Fibroblast of lung (primary cell): ENCODE results near the gene RRP7A. TPM values are rescaled to one million over a fixed set of nuclear protein-coding genes. Genes with fewer than 3 reads are reported as not detected.
"Not testable (repeated sequence)": the region's sequence is repeated elsewhere in the genome, so short reads cannot be mapped to it uniquely, and the experiment has no call there.

Experiments
- DNase-seq, 2 donors: peaks; one replicate each; pipeline versions ENCODE4 v3.0.0 to v3.0.0-alpha.2; 2010; ENCODE audit warnings: low read depth in 2 of 2
- H2AFZ ChIP-seq: 2 replicates; pipeline ENCODE4 v1.5.1; 2012; ENCODE audit warnings: low read length, control low read depth, inconsistent platforms
- H3K27ac ChIP-seq: 2 replicates; pipeline ENCODE4 v1.5.1; 2011; ENCODE audit warnings: low read length, control low read depth; ENCODE audit not compliant: insufficient read depth
- H3K27me3 ChIP-seq: 2 replicates; pipeline ENCODE4 v1.5.1; 2011; ENCODE audit warnings: mild to moderate bottlenecking, low read length; ENCODE audit not compliant: control insufficient read depth, insufficient read depth
- H3K36me3 ChIP-seq: 2 replicates; pipeline ENCODE4 v1.5.1; 2011; ENCODE audit warnings: low read length; ENCODE audit not compliant: control insufficient read depth, insufficient read depth
- H3K4me1 ChIP-seq: 2 replicates; pipeline ENCODE4 v1.5.1; 2011; ENCODE audit warnings: low read length; ENCODE audit not compliant: control insufficient read depth, insufficient read depth; ENCODE audit errors: extremely low read depth
- H3K4me2 ChIP-seq: 2 replicates; pipeline ENCODE4 v1.5.1; 2011; ENCODE audit warnings: low read length, control low read depth; ENCODE audit not compliant: insufficient read depth; ENCODE audit errors: extremely low read depth
- H3K4me3 ChIP-seq, 4 experiments: fragments of 200-600 bp in 1 of 4; sonication (generic) in 1 of 4; replicated peaks in 1 of 4; 2 replicates each; pipeline ENCODE4 v1.5.1; 2011 to 2016; ENCODE audit warnings: low read length in 4 of 4, low read depth in 3 of 4, mild to moderate bottlenecking in 3 of 4, control low read depth in 2 of 4, inconsistent platforms in 1 of 4, mixed read lengths in 1 of 4; ENCODE audit not compliant: insufficient read depth in 1 of 4; ENCODE audit errors: control extremely low read depth in 1 of 4
- H3K79me2 ChIP-seq: 2 replicates; pipeline ENCODE4 v1.5.1; 2012; ENCODE audit warnings: mild to moderate bottlenecking, low read length, inconsistent platforms; ENCODE audit not compliant: control insufficient read depth, insufficient read depth
- H3K9ac ChIP-seq: 2 replicates; pipeline ENCODE4 v1.5.1; 2011; ENCODE audit warnings: mild to moderate bottlenecking, low read length, control low read depth; ENCODE audit not compliant: insufficient read depth
- H3K9me3 ChIP-seq: 2 replicates; pipeline ENCODE4 v1.5.1; 2012; ENCODE audit warnings: low read depth, low read length; ENCODE audit not compliant: control insufficient read depth, insufficient read depth
- H4K20me1 ChIP-seq: 2 replicates; pipeline ENCODE4 v1.5.1; 2011; ENCODE audit warnings: low read length; ENCODE audit not compliant: control insufficient read depth, insufficient read depth; ENCODE audit errors: extremely low read depth
- CTCF ChIP-seq, 2 donors: IDR thresholded peaks in 1 of 2; conservative IDR thresholded peaks in 1 of 2; 1 replicate in 1 of 2; 2 replicates in 1 of 2; pipeline ENCODE4 v1.5.1; 2011 to 2012; ENCODE audit warnings: low read length in 2 of 2, control low read depth in 1 of 2, inconsistent platforms in 1 of 2, low read depth in 1 of 2, mild to moderate bottlenecking in 1 of 2
- EZH2 ChIP-seq: IDR thresholded peaks from 2 replicates; pipeline ENCODE4 v1.5.1; 2012; ENCODE audit warnings: low read length, control low read depth, mild to moderate bottlenecking; ENCODE audit errors: missing control alignments
- polyA plus RNA-seq, 2 donors: library from polyadenylated mRNA; depleted of rRNA in 1 of 2; stranded (reverse) in 1 of 2; unstranded in 1 of 2; fragments of >200 nt; gene quantifications; 2 replicates each; pipeline ENCODE4 v1.2.1, GENCODE V29; 2011 to 2012; ENCODE audit warnings: missing spikeins in 1 of 2
- total RNA-seq: library from RNA; depleted of rRNA; stranded (reverse); fragments of >200 nt; gene quantifications from 2 replicates; pipeline ENCODE4 v1.2.1, GENCODE V29; 2014

The RRP7A gene
- total and polyA plus RNA-seq, 2 donors (not counting 1 experiment from before 2014, with no cell fraction given), result 18.9 to 21.3 TPM

GRCh38 chr22:42544686-42545085 lies 25.1 kb upstream of the RRP7A start:
- Histone ChIP-seq H3K27me3 (peaks cover 9% of the 10 kb centered on the region), H3K9ac (no peak overlapping the region), H3K36me3 (no peaks in the 10 kb centered on the region), H3K4me3 (no peak overlapping the region), H3K9me3 (no peaks in the 10 kb centered on the region), H3K27ac (no peak overlapping the region), H2AFZ (no peak overlapping the region), H4K20me1 (no peaks in the 10 kb centered on the region), H3K79me2 (no peaks in the 10 kb centered on the region), H3K4me2 (no peak overlapping the region), H3K4me1 (peaks cover 3% of the 10 kb centered on the region)
- TF ChIP-seq EZH2 (no peak), CTCF (conservative IDR thresholded peaks at IDR 0.05 in 1 of 2, IDR thresholded peaks at IDR 0.05 in 1 of 2; ENCODE audit: low read depth in 1 of 2, low read length in 2 of 2) (no peak)
- DNase-seq, result peak in 1 of 2 donors; percentile 16

- not testable (repeated sequence) for H3K9me3 ChIP-seq, H3K4me3 ChIP-seq, H3K4me2 ChIP-seq, H4K20me1 ChIP-seq, H3K4me1 ChIP-seq, H3K36me3 ChIP-seq, H3K79me2 ChIP-seq, H3K9ac ChIP-seq, H2AFZ ChIP-seq, H3K27me3 ChIP-seq
- DNase-seq, result peak; percentile 31 to 60
- peak overlapping the region; percentile 16 for H3K27ac ChIP-seq
These were observed 19.7 kb upstream of the RRP7A start for GRCh38 chr22:42539236-42539771.

- Histone ChIP-seq H2AFZ (peak overlapping the region; percentile 35), H3K27ac (peak overlapping the region; percentile 54)
- not testable (repeated sequence) for H3K4me2 ChIP-seq, H3K79me2 ChIP-seq, H3K27me3 ChIP-seq, H4K20me1 ChIP-seq, H3K4me3 ChIP-seq, H3K36me3 ChIP-seq, H3K9me3 ChIP-seq, H3K9ac ChIP-seq, H3K4me1 ChIP-seq
- peak in 1 of 2 donors; percentile 37 for DNase-seq
These were observed 17.7 kb upstream of the RRP7A start for GRCh38 chr22:42537199-42537831.

GRCh38 chr22:42536634-42537033 lies 17.0 kb upstream of the RRP7A start:
- H3K9me3 ChIP-seq, H3K4me2 ChIP-seq, H4K20me1 ChIP-seq, H3K27me3 ChIP-seq, H2AFZ ChIP-seq, H3K36me3 ChIP-seq, H3K9ac ChIP-seq, DNase-seq, H3K79me2 ChIP-seq, H3K27ac ChIP-seq, H3K4me3 ChIP-seq, H3K4me1 ChIP-seq: not testable (repeated sequence)
